ENCODE data around the gene STK38L. TPM values are rescaled to one million over a fixed set of nuclear protein-coding genes. Genes with fewer than 3 reads are reported as not detected.

STK38L gene
- total and polyA plus RNA-seq, 10 of the 15 experiments (the other 5 are each of a cell fraction or from before 2014, with no cell fraction given): 43.0 to 154 (median 115) TPM

GRCh38 chr12:27309293-27309994, 65.4 kb downstream of the STK38L start:
- SMC1A ChIA-PET (ENCODE audit: uncharacterized antibody, unreplicated experiment): interaction anchor here (0.9 to 12.2 kb wide), 16 partner anchors 13 to 375 kb away, joined by 3 to 269 read pairs (median 4); partner anchors contain the start of genes BMAL2, MED21 and STK38L
- peak; percentile 81 for ATAC-seq
- CTCF ChIA-PET: interaction anchor here (0.7 to 8.6 kb wide), 12 partner anchors 15 to 292 kb away, joined by 3 to 294 read pairs (median 4); partner anchors contain the start of genes MED21, STK38L and TM7SF3
- no peak overlapping the region; the same call in 1 of the 2 replicates for H3K4me2 ChIP-seq (ENCODE audit: control insufficient read depth, insufficient read depth)
- peak overlapping the region; percentile 80 for H3K27ac ChIP-seq (ENCODE audit: control insufficient read depth, insufficient read depth)
- TF ChIP-seq YY1 (IDR thresholded peaks at IDR 0.05; ENCODE audit: low read depth, low read length) (no peak), ZNF217 (IDR thresholded peaks at IDR 0.05) (no peak), ZNF384 (IDR thresholded peaks at IDR 0.05; ENCODE audit: borderline replicate concordance, low read depth, low read length) (no peak), RUNX3 (IDR thresholded peaks at IDR 0.05; ENCODE audit: low read length) (peak; percentile 53), SMAD1 (IDR thresholded peaks at IDR 0.05; ENCODE audit: low read depth, partially characterized antibody) (no peak), PAX8 (IDR thresholded peaks at IDR 0.05) (no peak), FOXK2 (IDR thresholded peaks at IDR 0.05) (no peak), IRF4 (IDR thresholded peaks at IDR 0.05; ENCODE audit: low read depth, low read length) (no peak), ATF2 (IDR thresholded peaks at IDR 0.05; ENCODE audit: low read length) (peak; percentile 20; the same call in 1 of the 2 replicates)
- POLR2A ChIA-PET: interaction anchor here (0.5 to 1.2 kb wide), 4 partner anchors 7 to 286 kb away, joined by 3 to 10 read pairs (median 4); no protein-coding TSS in a partner anchor
- BruUV-seq (replicated peaks): no TSS peak
- RAD21 ChIA-PET (ENCODE audit: unreplicated experiment): interaction anchor here (1.0 to 11.3 kb wide), 9 partner anchors 9 to 420 kb away, joined by 3 to 282 read pairs (median 6); partner anchors contain the start of gene STK38L
- H3K4me3 ChIP-seq: no peak overlapping the region
- H3K4me1 ChIP-seq (ENCODE audit: control insufficient read depth, insufficient read depth, low read length): peaks cover 35% of the 10 kb centered on the region
- FAIRE-seq: peak; percentile 72
- no peak for DNase-seq (ENCODE audit: low read depth, low spot score)
- no peaks in the 10 kb centered on the region for H3K9me3 ChIP-seq (replicated peaks; ENCODE audit: control insufficient read depth, insufficient read depth, low read length)
- peak overlapping the region; percentile 32 for H3K9ac ChIP-seq (ENCODE audit: control insufficient read depth, insufficient read depth, low read length)
- no peaks in the 10 kb centered on the region for H4K20me1 ChIP-seq (ENCODE audit: control insufficient read depth, insufficient read depth)
- H3K27me3 ChIP-seq (replicated peaks in 1 of 2; ENCODE audit: control insufficient read depth in 2 of 2, insufficient read depth in 2 of 2, low read length in 1 of 2): no peaks in the 10 kb centered on the region
- intact Hi-C loops (cut with micrococcal nuclease; ENCODE audit: unreplicated experiment): loop anchor here (5.0 kb wide), 2 partner anchors 87 to 102 kb away; no protein-coding TSS in a partner anchor
- 0% methylated on average over 2 of the region's 2 CpGs for WGBS (ENCODE audit: insufficient coverage, insufficient replicate concordance, low lambda C conversion rate, missing lambda C conversion rate)
- H3K79me2 ChIP-seq (ENCODE audit: control insufficient read depth, insufficient read depth, low read length): no peaks in the 10 kb centered on the region; the same call in none of the 2 replicates
- in situ Hi-C loops (cut with MboI): no loop called here
- peaks cover 2 to 26% of the 10 kb centered on the region in 2 experiments for H3K36me3 ChIP-seq (ENCODE audit: control insufficient read depth in 2 of 2, insufficient read depth in 2 of 2, low read length in 1 of 2)
- no peak overlapping the region; the same call in 1 of the 2 replicates for H2AFZ ChIP-seq (ENCODE audit: control insufficient read depth, low read depth, low read length)

Measured in GM12878 (cell line).